Cardiac muscle cell (in vitro differentiated cells and primary cell): ENCODE measurements around the gene TRUB2. TPM values are rescaled to one million over a fixed set of nuclear protein-coding genes. Genes with fewer than 3 reads are reported as not detected.

Experiments used
- DNase-seq, 2 donors: peaks; one replicate each; pipeline versions ENCODE4 v3.0.0 to v3.0.0-alpha.2; 2010 to 2017; ENCODE audit warnings: low read depth in 1 of 2, low spot score in 1 of 2
- H3K27ac ChIP-seq: fragments of 200-600 bp; sonication (generic); 2 replicates; pipeline ENCODE4 v1.5.1; 2016
- H3K27me3 ChIP-seq: fragments of 200-600 bp; sonication (generic); 2 replicates; pipeline ENCODE4 v1.6.0; 2016; ENCODE audit warnings: control low read depth
- H3K36me3 ChIP-seq: fragments of 200-600 bp; sonication (generic); 2 replicates; pipeline ENCODE4 v1.5.1; 2016; ENCODE audit warnings: control low read depth
- H3K4me1 ChIP-seq: fragments of 200-600 bp; sonication (generic); 2 replicates; pipeline ENCODE4 v1.8.1; 2017; ENCODE audit warnings: low read depth, mild to moderate bottlenecking, mixed run types
- H3K4me3 ChIP-seq: fragments of 200-600 bp; sonication (generic); 2 replicates; pipeline ENCODE4 v1.5.1; 2016; ENCODE audit warnings: mild to moderate bottlenecking
- H3K9me3 ChIP-seq: fragments of 200-600 bp; sonication (generic); 2 replicates; pipeline ENCODE4 v1.5.1; 2017; ENCODE audit warnings: low read depth, mild to moderate bottlenecking, control low read depth
- polyA plus RNA-seq: library from polyadenylated mRNA; unstranded; fragments of >200 nt; fragmentation: Nextera tagmentation; extraction: Ambion mirVana; gene quantifications from 2 replicates; pipeline ENCODE4 v1.2.1, GENCODE V29; 2016
- total RNA-seq: library from RNA; depleted of rRNA; stranded (reverse); fragments of >200 nt; gene quantifications from 2 replicates; pipeline ENCODE4 v1.2.3, GENCODE V29; 2016
- TF ChIP-seq, protein P1 (sequence below): IDR thresholded peaks from 2 replicates; pipeline ENCODE4 v1.5.1; 2012; ENCODE audit warnings: low read depth, mild to moderate bottlenecking, low read length

Gene TRUB2
- total and polyA plus RNA-seq, 2 experiments from 2014 or later, result 15.5 to 63.5 TPM

DNA sequence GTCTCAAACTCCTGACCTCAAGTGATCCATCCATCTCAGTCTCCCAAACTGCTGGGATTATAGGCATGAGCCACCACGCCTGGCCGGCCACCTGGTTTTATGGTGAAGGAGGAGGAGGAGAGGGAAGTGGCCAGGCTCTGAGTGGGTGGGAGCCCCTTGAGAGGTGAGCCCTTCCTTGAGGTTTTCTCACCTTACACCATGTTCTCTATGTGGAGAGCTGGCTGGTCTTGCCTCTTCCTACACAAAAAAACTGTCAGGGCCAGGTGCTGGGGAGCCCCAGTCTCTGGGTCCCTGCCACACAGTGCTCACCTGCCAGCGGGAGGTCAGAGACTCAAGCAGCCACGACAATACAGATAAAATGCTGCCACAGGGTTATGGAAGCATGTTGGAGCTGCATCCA lies 28.1 kb downstream of the TRUB2 start:
- Histone ChIP-seq H3K27me3 (no peaks in the 10 kb centered on the region), H3K36me3 (no peaks in the 10 kb centered on the region), H3K27ac (no peak overlapping the region), H3K4me3 (no peak overlapping the region), H3K4me1 (no peaks in the 10 kb centered on the region), H3K9me3 (no peaks in the 10 kb centered on the region)
- TF ChIP-seq, protein P1, sequence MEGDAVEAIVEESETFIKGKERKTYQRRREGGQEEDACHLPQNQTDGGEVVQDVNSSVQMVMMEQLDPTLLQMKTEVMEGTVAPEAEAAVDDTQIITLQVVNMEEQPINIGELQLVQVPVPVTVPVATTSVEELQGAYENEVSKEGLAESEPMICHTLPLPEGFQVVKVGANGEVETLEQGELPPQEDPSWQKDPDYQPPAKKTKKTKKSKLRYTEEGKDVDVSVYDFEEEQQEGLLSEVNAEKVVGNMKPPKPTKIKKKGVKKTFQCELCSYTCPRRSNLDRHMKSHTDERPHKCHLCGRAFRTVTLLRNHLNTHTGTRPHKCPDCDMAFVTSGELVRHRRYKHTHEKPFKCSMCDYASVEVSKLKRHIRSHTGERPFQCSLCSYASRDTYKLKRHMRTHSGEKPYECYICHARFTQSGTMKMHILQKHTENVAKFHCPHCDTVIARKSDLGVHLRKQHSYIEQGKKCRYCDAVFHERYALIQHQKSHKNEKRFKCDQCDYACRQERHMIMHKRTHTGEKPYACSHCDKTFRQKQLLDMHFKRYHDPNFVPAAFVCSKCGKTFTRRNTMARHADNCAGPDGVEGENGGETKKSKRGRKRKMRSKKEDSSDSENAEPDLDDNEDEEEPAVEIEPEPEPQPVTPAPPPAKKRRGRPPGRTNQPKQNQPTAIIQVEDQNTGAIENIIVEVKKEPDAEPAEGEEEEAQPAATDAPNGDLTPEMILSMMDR, result no peak
- no peak for DNase-seq

DNA sequence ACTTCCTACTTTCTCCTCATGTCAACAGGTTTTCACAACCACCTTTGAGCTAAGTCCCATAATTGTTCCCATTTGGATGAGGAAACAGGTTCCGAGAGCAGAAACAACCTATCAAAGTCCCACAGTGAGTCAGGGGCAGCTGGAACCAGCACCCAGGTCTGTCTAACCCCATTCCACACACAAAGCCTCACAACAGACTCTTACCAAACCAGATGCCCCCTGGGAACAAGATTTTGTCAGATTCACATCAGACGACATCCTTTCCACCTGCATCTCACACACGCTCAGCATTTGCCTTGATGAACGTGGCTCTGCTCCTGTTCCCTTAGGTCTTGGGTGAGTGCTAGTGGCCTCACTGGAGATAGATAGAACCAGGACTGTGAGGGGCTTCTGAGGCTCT lies 29.2 kb downstream of the TRUB2 start:
- no peaks in the 10 kb centered on the region for H3K9me3 ChIP-seq
- TF ChIP-seq, protein P1, result no peak
- no peaks in the 10 kb centered on the region for H3K4me1 ChIP-seq
- H3K27ac ChIP-seq, result no peak overlapping the region
- H3K4me3 ChIP-seq, result no peak overlapping the region
- no peak for DNase-seq
- H3K36me3 ChIP-seq, result no peaks in the 10 kb centered on the region
- H3K27me3 ChIP-seq, result no peaks in the 10 kb centered on the region

DNA sequence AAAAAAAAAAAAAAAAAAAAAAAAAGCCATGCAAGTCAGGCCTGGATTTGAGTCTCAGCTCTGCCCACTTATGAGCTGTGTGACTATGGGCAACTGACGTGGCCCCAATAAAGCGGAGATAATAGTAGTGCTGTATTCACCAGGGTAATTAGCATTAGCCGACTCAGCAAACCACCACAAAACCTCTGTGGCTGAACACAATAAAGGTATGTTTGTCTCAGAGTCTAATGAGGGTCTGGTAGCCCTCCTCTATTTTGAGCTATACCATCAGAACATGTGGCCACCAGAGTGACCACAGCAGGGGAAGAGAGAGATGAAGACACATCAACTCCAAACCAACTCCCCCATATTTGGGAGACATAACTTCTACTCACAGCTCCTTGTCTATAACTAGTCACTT lies 30.2 kb downstream of the TRUB2 start:
- no peak overlapping the region for H3K27ac ChIP-seq
- no peaks in the 10 kb centered on the region for H3K36me3 ChIP-seq
- H3K4me1 ChIP-seq, result no peaks in the 10 kb centered on the region
- no peaks in the 10 kb centered on the region for H3K27me3 ChIP-seq
- no peak for DNase-seq
- TF ChIP-seq, protein P1, result no peak
- no peaks in the 10 kb centered on the region for H3K9me3 ChIP-seq
- H3K4me3 ChIP-seq, result no peak overlapping the region

DNA sequence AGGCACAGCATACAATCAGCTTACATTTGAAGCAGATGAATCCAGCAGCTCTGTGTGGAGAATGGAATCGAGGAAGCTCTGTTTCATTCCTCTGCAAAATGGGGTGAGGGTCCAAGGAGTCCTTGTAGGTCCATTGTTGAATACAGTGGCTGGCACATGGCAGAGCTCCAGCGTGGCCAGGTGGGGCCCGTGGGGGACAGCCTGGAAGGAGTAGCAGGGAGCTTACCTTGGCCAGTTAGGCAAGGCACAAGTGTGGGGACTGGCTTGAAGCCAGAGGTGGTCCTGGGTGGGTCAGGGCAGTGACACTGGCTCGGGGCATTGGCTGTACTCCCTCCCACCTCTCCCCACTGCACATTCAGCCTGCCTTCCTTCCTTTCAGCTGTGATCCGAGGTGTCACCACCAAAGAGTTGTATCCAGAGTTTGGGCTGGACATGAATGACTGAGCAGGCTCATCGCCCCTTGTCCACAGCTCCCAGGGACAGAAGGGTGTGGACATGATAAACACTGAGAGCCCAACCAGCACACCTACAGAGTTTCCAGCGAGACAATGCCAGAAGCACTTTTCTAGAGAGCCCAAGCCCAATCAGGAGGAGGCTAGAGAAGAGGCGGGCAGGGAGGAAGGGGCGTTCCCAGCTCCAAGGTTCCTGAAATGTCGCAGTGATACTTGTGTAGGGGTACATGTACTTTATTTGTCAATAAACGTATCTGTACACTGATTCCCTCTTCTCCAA lies 33.8 kb downstream of the TRUB2 start:
- Histone ChIP-seq H3K4me1 (no peaks in the 10 kb centered on the region), H3K36me3 (no peaks in the 10 kb centered on the region), H3K4me3 (no peak overlapping the region), H3K27ac (no peak overlapping the region), H3K27me3 (no peaks in the 10 kb centered on the region), H3K9me3 (no peaks in the 10 kb centered on the region)
- no peak for DNase-seq
- TF ChIP-seq, protein P1, result no peak

DNA sequence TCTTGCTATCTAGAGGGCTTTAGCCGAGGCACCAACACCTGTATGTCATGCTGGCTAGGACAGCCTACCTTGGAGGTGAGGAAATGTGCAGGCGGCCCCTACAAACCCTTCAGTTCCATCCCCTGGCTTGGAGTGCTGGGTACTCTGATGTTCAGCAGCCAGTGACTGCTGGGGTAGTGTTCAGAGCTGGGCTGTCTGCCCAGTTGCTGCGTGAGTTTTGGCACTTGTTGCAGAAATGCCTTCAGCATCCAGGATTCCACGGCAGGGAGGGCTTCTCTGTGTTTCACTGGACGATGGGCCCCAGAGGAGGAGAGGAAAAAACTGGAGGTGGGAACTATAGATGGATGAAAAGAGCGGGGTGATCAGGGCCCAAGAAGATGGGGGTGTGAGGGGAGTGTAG lies 35.8 kb downstream of the TRUB2 start:
- Histone ChIP-seq H3K27ac (no peak overlapping the region), H3K4me1 (no peaks in the 10 kb centered on the region), H3K9me3 (no peaks in the 10 kb centered on the region), H3K36me3 (no peaks in the 10 kb centered on the region), H3K27me3 (no peaks in the 10 kb centered on the region), H3K4me3 (no peak overlapping the region)
- peak in 1 of 2 donors; percentile 66 for DNase-seq
- TF ChIP-seq, protein P1, result no peak
